HepG2 (cell line): Measurements from ENCODE around the gene PTRH2. TPM values are rescaled to one million over a fixed set of nuclear protein-coding genes. Genes with fewer than 3 reads are reported as not detected.

Experiments
- ADNP ChIP-seq: sonication (generic); formaldehyde crosslinking; IDR thresholded peaks from 2 replicates; pipeline ENCODE4 v1.4.0; 2020; ENCODE audit warnings: missing genetic modification reagents
- ARNT ChIP-seq: fragments of 450-650 bp; IDR thresholded peaks from 2 replicates; pipeline ENCODE4 v1.6.1; 2017
- ATF4 ChIP-seq, 2 experiments: fragments of 450-650 bp in 1 of 2; sonication (generic) in 1 of 2; formaldehyde crosslinking; IDR thresholded peaks; 2 replicates each; pipeline versions ENCODE4 v1.5.0 to v1.8.0; 2020 to 2022; ENCODE audit warnings: mild to moderate bottlenecking in 1 of 2, missing genetic modification reagents in 1 of 2
- CAMTA2 ChIP-seq: sonication (generic); formaldehyde crosslinking; IDR thresholded peaks from 2 replicates; pipeline ENCODE4 v1.4.0; 2020; ENCODE audit warnings: mild to moderate bottlenecking, missing genetic modification reagents, borderline replicate concordance
- CEBPB ChIP-seq: IDR thresholded peaks from 2 replicates; pipeline ENCODE4 v1.6.1; 2011; ENCODE audit warnings: low read depth, low read length, improper control_type of control experiment, borderline replicate concordance
- GATAD2A ChIP-seq: IDR thresholded peaks from 2 replicates; pipeline ENCODE4 v1.6.1; 2016
- KLF16 ChIP-seq, 2 experiments: sonication (generic) in 1 of 2; formaldehyde crosslinking in 1 of 2; IDR thresholded peaks; 2 replicates each; pipeline versions ENCODE4 v1.6.1 to v1.8.0; 2016 to 2023; ENCODE audit warnings: missing genetic modification reagents in 2 of 2, missing compliant biosample characterization in 1 of 2
- KMT2A ChIP-seq: sonication (generic); formaldehyde crosslinking; IDR thresholded peaks from 2 replicates; pipeline ENCODE4 v1.4.0; 2020; ENCODE audit warnings: missing genetic modification reagents
- MTF1 ChIP-seq: sonication (generic); formaldehyde crosslinking; IDR thresholded peaks from 2 replicates; pipeline ENCODE4 v1.5.0; 2020; ENCODE audit warnings: missing genetic modification reagents
- MYC ChIP-seq: sonication (generic); formaldehyde crosslinking; IDR thresholded peaks from 2 replicates; pipeline ENCODE4 v1.9.0; 2021; ENCODE audit warnings: missing genetic modification reagents, borderline replicate concordance
- NCOR1 ChIP-seq: fragments of 200-600 bp; sonication (generic); IDR thresholded peaks from 2 replicates; pipeline ENCODE4 v1.7.0; 2017; ENCODE audit warnings: antibody characterized with exemption, low read length, borderline replicate concordance
- NFIC ChIP-seq: IDR thresholded peaks from 2 replicates; pipeline ENCODE4 v1.6.1; 2012; ENCODE audit warnings: mild to moderate bottlenecking, low read length, inconsistent platforms
- PAF1 ChIP-seq: IDR thresholded peaks from 2 replicates; pipeline ENCODE4 v1.6.1; 2016; ENCODE audit warnings: missing genetic modification reagents, missing compliant biosample characterization
- PHB2 ChIP-seq: fragments of 450-650 bp; IDR thresholded peaks from 2 replicates; pipeline ENCODE4 v1.6.1; 2018; ENCODE audit not compliant: partially characterized antibody
- RARA ChIP-seq: IDR thresholded peaks from 2 replicates; pipeline ENCODE4 v1.6.1; 2016; ENCODE audit warnings: missing genetic modification reagents, missing compliant biosample characterization
- SMC3 ChIP-seq: IDR thresholded peaks from 2 replicates; pipeline ENCODE4 v1.6.1; 2011; ENCODE audit warnings: low read length, improper control_type of control experiment
- SNAPC2 ChIP-seq: sonication (generic); formaldehyde crosslinking; IDR thresholded peaks from 2 replicates; pipeline ENCODE4 v1.8.1; 2022; ENCODE audit warnings: mild to moderate bottlenecking, missing genetic modification reagents
- SRSF4 ChIP-seq: fragments of 200-400 bp; formaldehyde crosslinking; IDR thresholded peaks from one replicate; pipeline ENCODE4 v1.6.1; 2018; ENCODE audit warnings: mild to moderate bottlenecking, low read depth, low read length, moderate library complexity; ENCODE audit not compliant: poor library complexity, severe bottlenecking
- THAP8 ChIP-seq: sonication (generic); formaldehyde crosslinking; IDR thresholded peaks from 2 replicates; pipeline ENCODE4 v1.5.1; 2020; ENCODE audit warnings: missing genetic modification reagents, mild to moderate bottlenecking, borderline replicate concordance
- WIZ ChIP-seq: sonication (generic); formaldehyde crosslinking; IDR thresholded peaks from 2 replicates; pipeline ENCODE4 v1.5.1; 2020; ENCODE audit warnings: mild to moderate bottlenecking, missing genetic modification reagents
- ZBTB42 ChIP-seq: sonication (generic); formaldehyde crosslinking; IDR thresholded peaks from 2 replicates; pipeline ENCODE4 v1.5.0; 2020; ENCODE audit warnings: mild to moderate bottlenecking, missing genetic modification reagents
- ZBTB7B ChIP-seq: sonication (generic); formaldehyde crosslinking; IDR thresholded peaks from 2 replicates; pipeline ENCODE4 v1.4.0; 2020; ENCODE audit warnings: missing genetic modification reagents
- ZNF180 ChIP-seq: sonication (generic); formaldehyde crosslinking; IDR thresholded peaks from 2 replicates; pipeline ENCODE4 v1.4.0; 2020; ENCODE audit warnings: low read depth, missing genetic modification reagents, borderline replicate concordance
- ZNF230 ChIP-seq: sonication (generic); formaldehyde crosslinking; IDR thresholded peaks from 2 replicates; pipeline ENCODE4 v1.4.0; 2020; ENCODE audit warnings: mild to moderate bottlenecking, missing genetic modification reagents
- ZNF703 ChIP-seq: sonication (generic); formaldehyde crosslinking; IDR thresholded peaks from 2 replicates; pipeline ENCODE4 v1.5.1; 2020; ENCODE audit warnings: missing genetic modification reagents, mild to moderate bottlenecking, moderate library complexity, borderline replicate concordance
- ZNF800 ChIP-seq: sonication (generic); formaldehyde crosslinking; IDR thresholded peaks from 2 replicates; pipeline ENCODE4 v1.4.0; 2020; ENCODE audit warnings: missing genetic modification reagents
- ZNF879 ChIP-seq: sonication (generic); formaldehyde crosslinking; IDR thresholded peaks from 2 replicates; pipeline ENCODE4 v1.8.1; 2023; ENCODE audit warnings: missing genetic modification reagents
- ZSCAN30 ChIP-seq: sonication (generic); formaldehyde crosslinking; IDR thresholded peaks from 2 replicates; pipeline ENCODE4 v1.5.0; 2020; ENCODE audit warnings: mild to moderate bottlenecking, missing genetic modification reagents
- polyA plus RNA-seq, 8 experiments: library from polyadenylated mRNA; depleted of rRNA in 3 of 8; stranded (reverse) in 7 of 8; unstranded in 1 of 8; fragments of >200 nt; fragmentation: Illumina TruSeq in 4 of 8; extraction: Trizol in 4 of 8; gene quantifications; 2 replicates each; pipeline versions ENCODE4 v1.2.1 to v1.2.3, GENCODE V29; 2011 to 2016; ENCODE audit warnings: low read depth in 4 of 8, missing spikeins in 1 of 8, mixed read lengths in 1 of 8; ENCODE audit not compliant: insufficient read depth in 1 of 8
- total RNA-seq, 5 experiments: library from RNA; depleted of rRNA; stranded (reverse); fragments of >200 nt; fragmentation: Illumina TruSeq; extraction: Trizol; gene quantifications; 2 replicates each; pipeline ENCODE4 v1.2.3, GENCODE V29; 2016; ENCODE audit warnings: low read depth in 1 of 5

PTRH2 gene
- total and polyA plus RNA-seq, 2 of the 13 experiments (the other 11 are each of a cell fraction or from before 2014, with no cell fraction given), result 67.7 to 83.3 TPM

- TF ChIP-seq ZNF879 (no peak), ARNT (no peak), ATF4 (CRISPR knock-in tag; IDR thresholded peaks at IDR 0.05) (peak in 1 of 2 experiments; percentile 98; a peak in 2 of 4 replicates), PAF1 (CRISPR knock-in tag) (peak; percentile 72), CEBPB (peak; percentile 92), MYC (no peak), KMT2A (CRISPR knock-in tag) (no peak), ADNP (CRISPR knock-in tag) (no peak), GATAD2A (peak; percentile 29; the same call in 1 of the 2 replicates), NCOR1 (no peak), MTF1 (no peak), SMC3 (0 out of 2 replicates have a peak, but pooled peaks have one; percentile 9), ZSCAN30 (CRISPR knock-in tag) (no peak), WIZ (CRISPR knock-in tag) (no peak), SRSF4 (no peak), RARA (CRISPR knock-in tag) (no peak), CAMTA2 (CRISPR knock-in tag) (no peak), ZNF230 (CRISPR knock-in tag) (no peak), ZNF703 (CRISPR knock-in tag) (no peak), SNAPC2 (CRISPR knock-in tag) (no peak), ZBTB42 (CRISPR knock-in tag) (no peak), ZBTB7B (CRISPR knock-in tag) (no peak), ZNF800 (no peak), KLF16 (CRISPR knock-in tag; IDR thresholded peaks at IDR 0.05) (0 out of 4 replicates have a peak, but pooled peaks of 1 of the 2 experiments have one; percentile 18), PHB2 (no peak), NFIC (0 out of 2 replicates have a peak, but pooled peaks have one; percentile 17), ZNF180 (no peak), THAP8 (CRISPR knock-in tag) (no peak)
Observed at GRCh38 chr17:59695945-59696681, 11.1 kb downstream of the PTRH2 start (continued).
